Panc1 (cell line): ENCODE measurements around the gene CDKAL1. TPM values are rescaled to one million over a fixed set of nuclear protein-coding genes. Genes with fewer than 3 reads are reported as not detected.
"Not testable (repeated sequence)": the region's sequence is repeated elsewhere in the genome, so short reads cannot be mapped to it uniquely, and the experiment has no call there.

Experiments used
- ATAC-seq: fragments of 200-7000 bp; cut with Tn5 transposase; 2 replicates; pipeline ENCODE4 v1.9.1; 2020; ENCODE audit warnings: mild to moderate bottlenecking, moderate library complexity
- BruUV-seq: library from RNA; stranded (reverse); fragments of 400-500 nt; replicated peaks from 2 replicates; lab custom pipeline; 2021; lab: Mats Ljungman, UMichigan
- CTCF ChIA-PET: fragments of 300-600 bp; sonication (Branson Sonifier 250); formaldehyde crosslinking; loops from one replicate; lab custom pipeline; 2022; ENCODE audit warnings: antibody characterized with exemption; lab: Charles Lee
- POLR2A ChIA-PET: fragments of 300-600 bp; sonication (Branson Sonifier 250); formaldehyde crosslinking; loops from one replicate; lab custom pipeline; 2022; ENCODE audit warnings: antibody characterized with exemption; lab: Charles Lee
- DNase-seq: peaks from one replicate; pipeline ENCODE4 v3.0.0-alpha.2; 2010; ENCODE audit warnings: low read depth, low spot score
- H3K27ac ChIP-seq: 2 replicates; pipeline ENCODE4 v1.5.1; 2011; ENCODE audit warnings: mild to moderate bottlenecking, low read length, inconsistent platforms
- H3K27me3 ChIP-seq: fragments of 200-500 bp; sonication (Bioruptor generic); 2 replicates; pipeline ENCODE4 v1.6.0; 2014; ENCODE audit warnings: low read length, inconsistent platforms; ENCODE audit not compliant: control insufficient read depth, insufficient read depth
- H3K36me3 ChIP-seq: fragments of 200-500 bp; sonication (Bioruptor generic); 2 replicates; pipeline ENCODE4 v1.5.1; 2014; ENCODE audit warnings: inconsistent platforms, mild to moderate bottlenecking, low read length, moderate library complexity; ENCODE audit not compliant: control insufficient read depth, insufficient read depth
- H3K4me1 ChIP-seq: 2 replicates; pipeline ENCODE4 v1.5.1; 2011; ENCODE audit warnings: inconsistent platforms, mild to moderate bottlenecking, low read length, moderate library complexity; ENCODE audit not compliant: control insufficient read depth, insufficient read depth
- H3K4me3 ChIP-seq, 2 experiments: 2 replicates each; pipeline ENCODE4 v1.5.1; 2011 to 2012; ENCODE audit warnings: low read depth in 2 of 2, low read length in 2 of 2, mild to moderate bottlenecking in 2 of 2, inconsistent platforms in 1 of 2, moderate library complexity in 1 of 2
- H3K9me3 ChIP-seq: fragments of 200-500 bp; sonication (Bioruptor generic); 2 replicates; pipeline ENCODE4 v1.5.1; 2014; ENCODE audit warnings: low read depth, mild to moderate bottlenecking, inconsistent platforms, low read length, moderate library complexity; ENCODE audit not compliant: control insufficient read depth, insufficient read depth
- CTCF ChIP-seq: fragments of 450-650 bp; IDR thresholded peaks from 2 replicates; pipeline ENCODE4 v1.5.1; 2017; ENCODE audit warnings: mild to moderate bottlenecking
- POLR2AphosphoS5 ChIP-seq: IDR thresholded peaks from 2 replicates; pipeline ENCODE4 v1.6.1; 2012; ENCODE audit warnings: mild to moderate bottlenecking, low read depth, low read length, moderate library complexity
- SIN3A ChIP-seq: IDR thresholded peaks from 2 replicates; pipeline ENCODE4 v1.6.1; 2012; ENCODE audit warnings: low read depth, mild to moderate bottlenecking, low read length, moderate library complexity, borderline replicate concordance; ENCODE audit not compliant: insufficient read depth
- TCF7L2 ChIP-seq: IDR thresholded peaks from 2 replicates; pipeline ENCODE4 v1.6.1; 2011; ENCODE audit warnings: mild to moderate bottlenecking, low read depth, low read length, inconsistent platforms
- in situ Hi-C: cut with HindIII; loops from 2 replicates; pipeline ENCODE4 v1.10.0; 2016; ENCODE audit warnings: low sequenced_read_pairs, low pct_unique_long_range_greater_than_20kb
- intact Hi-C: fragments of 100-400 bp; cut with micrococcal nuclease; formaldehyde crosslinking; loops from one replicate; pipeline ENCODE4 v1.10.0; 2022; ENCODE audit not compliant: unreplicated experiment
- total RNA-seq: library from RNA; stranded (reverse); gene quantifications from one replicate; pipeline ENCODE4 v1.2.1, GENCODE V29; 2021; ENCODE audit not compliant: unreplicated experiment
- TF ChIP-seq, protein P1 (sequence below), 2 experiments: IDR thresholded peaks; 2 replicates each; pipeline ENCODE4 v1.6.1; 2011 to 2012; ENCODE audit warnings: low read depth in 2 of 2, control low read depth in 1 of 2, low read length in 1 of 2, mild to moderate bottlenecking in 1 of 2, moderate library complexity in 1 of 2; ENCODE audit not compliant: insufficient read depth in 1 of 2

Gene CDKAL1
- total RNA-seq, 1 experiment from 2014 or later: 14.5 TPM

GRCh38 chr6:20617537-20617936, 83.3 kb downstream of the CDKAL1 start:
- H3K4me3 ChIP-seq, H3K9me3 ChIP-seq, in situ Hi-C loops, BruUV-seq, POLR2A ChIA-PET, H3K36me3 ChIP-seq, H3K4me1 ChIP-seq, CTCF ChIA-PET, H3K27me3 ChIP-seq, DNase-seq, ATAC-seq, intact Hi-C loops, H3K27ac ChIP-seq: not testable (repeated sequence)

GRCh38 chr6:20620043-20620442, 85.8 kb downstream of the CDKAL1 start:
- H3K27ac ChIP-seq: no peak overlapping the region
- in situ Hi-C loops (no loop called here), intact Hi-C loops (no loop called here)
- no peak for ATAC-seq
- TF ChIP-seq, protein P1, sequence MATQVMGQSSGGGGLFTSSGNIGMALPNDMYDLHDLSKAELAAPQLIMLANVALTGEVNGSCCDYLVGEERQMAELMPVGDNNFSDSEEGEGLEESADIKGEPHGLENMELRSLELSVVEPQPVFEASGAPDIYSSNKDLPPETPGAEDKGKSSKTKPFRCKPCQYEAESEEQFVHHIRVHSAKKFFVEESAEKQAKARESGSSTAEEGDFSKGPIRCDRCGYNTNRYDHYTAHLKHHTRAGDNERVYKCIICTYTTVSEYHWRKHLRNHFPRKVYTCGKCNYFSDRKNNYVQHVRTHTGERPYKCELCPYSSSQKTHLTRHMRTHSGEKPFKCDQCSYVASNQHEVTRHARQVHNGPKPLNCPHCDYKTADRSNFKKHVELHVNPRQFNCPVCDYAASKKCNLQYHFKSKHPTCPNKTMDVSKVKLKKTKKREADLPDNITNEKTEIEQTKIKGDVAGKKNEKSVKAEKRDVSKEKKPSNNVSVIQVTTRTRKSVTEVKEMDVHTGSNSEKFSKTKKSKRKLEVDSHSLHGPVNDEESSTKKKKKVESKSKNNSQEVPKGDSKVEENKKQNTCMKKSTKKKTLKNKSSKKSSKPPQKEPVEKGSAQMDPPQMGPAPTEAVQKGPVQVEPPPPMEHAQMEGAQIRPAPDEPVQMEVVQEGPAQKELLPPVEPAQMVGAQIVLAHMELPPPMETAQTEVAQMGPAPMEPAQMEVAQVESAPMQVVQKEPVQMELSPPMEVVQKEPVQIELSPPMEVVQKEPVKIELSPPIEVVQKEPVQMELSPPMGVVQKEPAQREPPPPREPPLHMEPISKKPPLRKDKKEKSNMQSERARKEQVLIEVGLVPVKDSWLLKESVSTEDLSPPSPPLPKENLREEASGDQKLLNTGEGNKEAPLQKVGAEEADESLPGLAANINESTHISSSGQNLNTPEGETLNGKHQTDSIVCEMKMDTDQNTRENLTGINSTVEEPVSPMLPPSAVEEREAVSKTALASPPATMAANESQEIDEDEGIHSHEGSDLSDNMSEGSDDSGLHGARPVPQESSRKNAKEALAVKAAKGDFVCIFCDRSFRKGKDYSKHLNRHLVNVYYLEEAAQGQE (IDR thresholded peaks at IDR 0.05; ENCODE audit: insufficient read depth in 1 of 2, low read depth in 2 of 2, low read length in 1 of 2): no peak
- no peak for TF ChIP-seq TCF7L2
- no peak for TF ChIP-seq CTCF
- no peak for TF ChIP-seq SIN3A
- no peak for TF ChIP-seq POLR2AphosphoS5
- no peaks in the 10 kb centered on the region for H3K4me1 ChIP-seq
- H3K9me3 ChIP-seq: no peaks in the 10 kb centered on the region
- no peaks in the 10 kb centered on the region for H3K27me3 ChIP-seq
- POLR2A ChIA-PET: no interaction called here
- no TSS peak for BruUV-seq
- no peak for DNase-seq
- CTCF ChIA-PET: no interaction called here
- no peak overlapping the region for H3K4me3 ChIP-seq
- no peaks in the 10 kb centered on the region for H3K36me3 ChIP-seq

DNA sequence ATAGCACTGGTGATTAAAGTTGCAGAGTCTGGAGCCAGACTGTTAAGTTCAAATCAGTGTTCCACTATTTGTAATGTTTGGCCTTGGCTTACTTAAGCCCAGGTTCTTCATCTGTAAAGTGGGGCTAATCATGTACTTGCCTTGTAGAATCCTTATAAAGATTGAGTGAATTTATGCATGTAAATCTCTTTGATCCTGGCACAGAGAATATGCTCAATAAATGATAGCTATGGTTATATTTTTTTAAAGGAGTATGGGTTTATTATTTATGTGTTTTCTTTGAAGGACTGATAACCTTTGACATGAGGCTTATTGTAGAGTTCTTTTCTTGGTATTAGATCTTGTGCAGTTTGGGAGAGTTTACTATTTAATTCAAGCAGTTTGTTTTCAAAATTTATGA, 89.5 kb downstream of the CDKAL1 start:
- H3K36me3 ChIP-seq: no peaks in the 10 kb centered on the region
- no peak overlapping the region for H3K27ac ChIP-seq
- TF ChIP-seq CTCF (no peak), SIN3A (no peak), TCF7L2 (no peak), POLR2AphosphoS5 (no peak)
- TF ChIP-seq, protein P1 (IDR thresholded peaks at IDR 0.05; ENCODE audit: insufficient read depth in 1 of 2, low read depth in 2 of 2, low read length in 1 of 2): no peak
- no peak overlapping the region for H3K4me3 ChIP-seq
- no TSS peak for BruUV-seq
- no peaks in the 10 kb centered on the region for H3K27me3 ChIP-seq
- in situ Hi-C loops: no loop called here
- no peak for DNase-seq
- CTCF ChIA-PET: no interaction called here
- H3K4me1 ChIP-seq: no peaks in the 10 kb centered on the region
- intact Hi-C loops: no loop called here
- ATAC-seq: no peak
- POLR2A ChIA-PET: interaction anchor here (0.6 kb wide), 1 partner anchor 233 kb away, joined by 4 read pairs; no protein-coding TSS in a partner anchor
- no peaks in the 10 kb centered on the region for H3K9me3 ChIP-seq
